Measurements from ENCODE around the gene RTN1. TPM values are rescaled to one million over a fixed set of nuclear protein-coding genes. Genes with fewer than 3 reads are reported as not detected.

Gene RTN1
- total and polyA plus RNA-seq, 10 of the 15 experiments (the other 5 are each of a cell fraction or from before 2014, with no cell fraction given) = 0.03 to 0.55 (median 0.13) TPM; not detected in 4

- CTCF ChIA-PET = interaction anchor here (1.2 to 1.9 kb wide), 3 partner anchors 19 to 257 kb away, joined by 3 to 5 read pairs (median 4); no protein-coding TSS in a partner anchor
- BruUV-seq (replicated peaks) = no TSS peak
- TF ChIP-seq STAT3 (IDR thresholded peaks at IDR 0.05; ENCODE audit: low read depth, low read length) = no peak
- no peak for TF ChIP-seq MTA2 (IDR thresholded peaks at IDR 0.05; ENCODE audit: low read depth)
- TF ChIP-seq NFYA (IDR thresholded peaks at IDR 0.05; ENCODE audit: borderline replicate concordance, low read depth, low read length) = no peak
- TF ChIP-seq FOS (IDR thresholded peaks at IDR 0.05; ENCODE audit: borderline replicate concordance, extremely low read depth, insufficient read length) = no peak
- TF ChIP-seq CHD1 (IDR thresholded peaks at IDR 0.05; ENCODE audit: low read depth, low read length) = no peak
- no peak for TF ChIP-seq ZNF217 (IDR thresholded peaks at IDR 0.05)
- TF ChIP-seq NFYB (IDR thresholded peaks at IDR 0.05; ENCODE audit: insufficient read depth, low read depth, low read length) = no peak
- TF ChIP-seq KAT2A (conservative IDR thresholded peaks at IDR 0.05; ENCODE audit: control insufficient read depth, low read depth, low read length) = no peak
- no peak for TF ChIP-seq ZNF207 (IDR thresholded peaks at IDR 0.05; ENCODE audit: borderline replicate concordance)
- TF ChIP-seq IRF3 (IDR thresholded peaks at IDR 0.05) = no peak
- no peak for TF ChIP-seq REST (IDR thresholded peaks at IDR 0.05; ENCODE audit: low read depth, low read length)
- TF ChIP-seq ZBED1 (IDR thresholded peaks at IDR 0.05; ENCODE audit: borderline replicate concordance) = no peak
- TF ChIP-seq ZNF274 (IDR thresholded peaks at IDR 0.05; ENCODE audit: insufficient read depth, insufficient read length) = no peak
- TF ChIP-seq BCL3 (IDR thresholded peaks at IDR 0.05; ENCODE audit: borderline replicate concordance, insufficient read depth, low read depth, low read length, poor library complexity, severe bottlenecking) = no peak
- no peak for TF ChIP-seq NFXL1 (IDR thresholded peaks at IDR 0.05; ENCODE audit: borderline replicate concordance)
- no peak for TF ChIP-seq RELB (IDR thresholded peaks at IDR 0.05; ENCODE audit: low read depth)
Measured at GRCh38 chr14:59707778-59708561, 162.6 kb downstream of the RTN1 start.

More at GRCh38 chr14:59707778-59708561, 162.6 kb downstream of the RTN1 start:
- FAIRE-seq (no peak), DNase-seq (ENCODE audit: low read depth, low spot score) (no peak), ATAC-seq (no peak)
- Histone ChIP-seq H4K20me1 (ENCODE audit: control insufficient read depth, insufficient read depth) (no peaks in the 10 kb centered on the region), H3K27ac (ENCODE audit: control insufficient read depth, insufficient read depth) (no peak overlapping the region), H3K9me3 (replicated peaks; ENCODE audit: control insufficient read depth, insufficient read depth, low read length) (no peaks in the 10 kb centered on the region), H2AFZ (ENCODE audit: control insufficient read depth, low read depth, low read length) (no peak overlapping the region), H3K27me3 (replicated peaks in 1 of 2; ENCODE audit: control insufficient read depth in 2 of 2, insufficient read depth in 2 of 2, low read length in 1 of 2) (no peaks in the 10 kb centered on the region), H3K4me3 (no peak overlapping the region), H3K79me2 (ENCODE audit: control insufficient read depth, insufficient read depth, low read length) (no peaks in the 10 kb centered on the region), H3K4me1 (ENCODE audit: control insufficient read depth, insufficient read depth, low read length) (no peaks in the 10 kb centered on the region), H3K9ac (ENCODE audit: control insufficient read depth, insufficient read depth, low read length) (no peak overlapping the region), H3K36me3 (ENCODE audit: control insufficient read depth in 2 of 2, insufficient read depth in 2 of 2, low read length in 1 of 2) (no peaks in the 10 kb centered on the region), H3K4me2 (ENCODE audit: control insufficient read depth, insufficient read depth) (no peak overlapping the region)
- ChIA-PET RAD21 (ENCODE audit: unreplicated experiment) (no interaction called here), SMC1A (ENCODE audit: uncharacterized antibody, unreplicated experiment) (interaction anchor here (0.9 to 1.0 kb wide), 2 partner anchors 9 to 13 kb away, joined by 3 read pairs; no protein-coding TSS in a partner anchor), POLR2A (no interaction called here)
- in situ Hi-C loops (cut with MboI) = no loop called here
- intact Hi-C loops (cut with micrococcal nuclease; ENCODE audit: unreplicated experiment) = no loop called here
- WGBS (ENCODE audit: insufficient coverage, insufficient replicate concordance, low lambda C conversion rate, missing lambda C conversion rate) = 22% methylated on average over 7 of the region's 7 CpGs
